GM12878 (cell line): ENCODE data around the gene TEX264. TPM values are rescaled to one million over a fixed set of nuclear protein-coding genes. Genes with fewer than 3 reads are reported as not detected.

Experiments
- ATAC-seq: fragments of 200-7000 bp; cut with Tn5 transposase; 3 replicates; pipeline ENCODE4 v1.9.1; 2020; ENCODE audit warnings: mild to moderate bottlenecking, moderate library complexity
- BruUV-seq: library from RNA; stranded (reverse); fragments of 400-500 nt; replicated peaks from 2 replicates; lab custom pipeline; 2021; lab: Mats Ljungman, UMichigan
- CTCF ChIA-PET: fragments of 300-600 bp; sonication (Branson Sonifier 250); formaldehyde crosslinking; extraction: SDS; loops from one replicate; lab custom pipeline; 2021; ENCODE audit warnings: inconsistent platforms; lab: Yijun Ruan, JAX
- POLR2A ChIA-PET: fragments of 350-600 bp; formaldehyde crosslinking; extraction: SDS; loops from one replicate; lab custom pipeline; 2021; ENCODE audit warnings: inconsistent platforms; lab: Charles Lee
- RAD21 ChIA-PET: fragments of 300-600 bp; sonication (Branson Sonifier 250); formaldehyde crosslinking; loops from one replicate; lab custom pipeline; 2023; ENCODE audit warnings: antibody characterized with exemption; ENCODE audit not compliant: unreplicated experiment; lab: Charles Lee
- SMC1A ChIA-PET: fragments of 300-600 bp; sonication (Branson Sonifier 250); formaldehyde crosslinking; loops from one replicate; lab custom pipeline; 2023; ENCODE audit not compliant: unreplicated experiment, uncharacterized antibody; lab: Charles Lee
- DNase-seq: peaks from one replicate; pipeline ENCODE4 v3.0.0-alpha.2; 2011; ENCODE audit warnings: low read depth, low spot score
- FAIRE-seq: peaks from 3 replicates; lab custom pipeline; 2011; peaks lifted over from hg19 to GRCh38; lab: Jason Lieb, UNC
- H2AFZ ChIP-seq: 2 replicates; pipeline ENCODE4 v1.6.0; 2011; ENCODE audit warnings: low read depth, low read length, control low read depth; ENCODE audit not compliant: control insufficient read depth
- H3K27ac ChIP-seq: 2 replicates; pipeline ENCODE4 v1.5.1; 2011; ENCODE audit warnings: control low read depth; ENCODE audit not compliant: control insufficient read depth, insufficient read depth
- H3K27me3 ChIP-seq, 2 experiments: replicated peaks in 1 of 2; 2 replicates each; pipeline versions ENCODE4 v1.6.0 to v1.6.1; 2011; ENCODE audit warnings: low read length in 1 of 2; ENCODE audit not compliant: control insufficient read depth in 2 of 2, insufficient read depth in 2 of 2
- H3K36me3 ChIP-seq, 2 experiments: 2 replicates each; pipeline ENCODE4 v1.5.1; 2011; ENCODE audit warnings: low read length in 1 of 2; ENCODE audit not compliant: control insufficient read depth in 2 of 2, insufficient read depth in 2 of 2
- H3K4me1 ChIP-seq: 2 replicates; pipeline ENCODE4 v1.6.1; 2011; ENCODE audit warnings: mild to moderate bottlenecking, low read length, moderate library complexity, mixed read lengths; ENCODE audit not compliant: control insufficient read depth, insufficient read depth
- H3K4me2 ChIP-seq: 2 replicates; pipeline ENCODE4 v1.6.0; 2011; ENCODE audit warnings: control low read depth; ENCODE audit not compliant: control insufficient read depth, insufficient read depth
- H3K4me3 ChIP-seq: fragments of 200-600 bp; sonication (generic); 2 replicates; pipeline ENCODE4 v1.5.1; 2016
- H3K79me2 ChIP-seq: 2 replicates; pipeline ENCODE4 v1.6.0; 2011; ENCODE audit warnings: low read length; ENCODE audit not compliant: control insufficient read depth, insufficient read depth
- H3K9ac ChIP-seq: 2 replicates; pipeline ENCODE4 v1.8.0; 2011; ENCODE audit warnings: low read length, control low read depth, mixed read lengths; ENCODE audit not compliant: control insufficient read depth, insufficient read depth
- H3K9me3 ChIP-seq: replicated peaks from 3 replicates; pipeline ENCODE4 v1.5.1; 2011; ENCODE audit warnings: mild to moderate bottlenecking, low read length; ENCODE audit not compliant: control insufficient read depth, insufficient read depth
- H4K20me1 ChIP-seq: 2 replicates; pipeline ENCODE4 v1.6.0; 2011; ENCODE audit not compliant: control insufficient read depth, insufficient read depth
- BCLAF1 ChIP-seq: fragments of 450-650 bp; IDR thresholded peaks from 2 replicates; pipeline ENCODE4 v1.6.1; 2017; ENCODE audit warnings: antibody characterized with exemption, mild to moderate bottlenecking, moderate library complexity
- E4F1 ChIP-seq: fragments of 450-650 bp; IDR thresholded peaks from 2 replicates; pipeline ENCODE4 v1.6.1; 2018; ENCODE audit warnings: borderline replicate concordance, mild to moderate bottlenecking; ENCODE audit not compliant: partially characterized antibody
- EZH2 ChIP-seq: IDR thresholded peaks from 2 replicates; pipeline ENCODE4 v1.6.1; 2012; ENCODE audit warnings: low read depth, mild to moderate bottlenecking, control low read depth, inconsistent platforms, low read length, borderline replicate concordance; ENCODE audit not compliant: control insufficient read depth
- IRF4 ChIP-seq: IDR thresholded peaks from 2 replicates; pipeline ENCODE4 v1.6.1; 2011; ENCODE audit warnings: low read depth, low read length
- MYB ChIP-seq: fragments of 150-350 bp; IDR thresholded peaks from 2 replicates; pipeline ENCODE4 v1.6.1; 2014; ENCODE audit warnings: mild to moderate bottlenecking, low read depth, low read length, borderline replicate concordance
- RAD21 ChIP-seq: IDR thresholded peaks from 2 replicates; pipeline ENCODE4 v1.6.1; 2011; ENCODE audit warnings: mild to moderate bottlenecking, low read depth, low read length, moderate library complexity; ENCODE audit not compliant: insufficient read depth
- SUZ12 ChIP-seq: fragments of 200-600 bp; sonication (generic); IDR thresholded peaks from one replicate; pipeline ENCODE4 v1.6.1; 2018; ENCODE audit warnings: antibody characterized with exemption, mild to moderate bottlenecking; ENCODE audit not compliant: unreplicated experiment
- WGBS: methylation state at CpG from one replicate; pipeline ENCODE4 v1.1.6; 2016; ENCODE audit warnings: low lambda C conversion rate; ENCODE audit not compliant: insufficient replicate concordance, insufficient coverage; ENCODE audit errors: missing lambda C conversion rate; 5-methylcytosine and 5-hydroxymethylcytosine counted together
- in situ Hi-C: fragments of 300-500 bp; cut with MboI; formaldehyde crosslinking; loops from 9 replicates; pipeline ENCODE4 v1.14.3; 2018; ENCODE audit warnings: mixed read lengths
- intact Hi-C: fragments of 100-400 bp; cut with micrococcal nuclease; formaldehyde crosslinking; loops from one replicate; pipeline ENCODE4 v1.14.2; 2022; ENCODE audit not compliant: unreplicated experiment
- polyA plus RNA-seq, 11 experiments: library from polyadenylated mRNA; depleted of rRNA in 4 of 11; unstranded in 6 of 11; stranded (reverse) in 5 of 11; fragments of >200 nt; fragmentation: Nextera tagmentation in 4 of 11; fragmentation: Illumina TruSeq in 1 of 11; extraction: Ambion mirVana in 4 of 11; extraction: Trizol in 1 of 11; gene quantifications; 1 replicate in 1 of 11; 2 replicates in 10 of 11; pipeline versions ENCODE4 v1.2.1 to v1.2.3, GENCODE V29; 2011 to 2016; ENCODE audit warnings: inconsistent platforms in 2 of 11, missing spikeins in 2 of 11, low read depth in 1 of 11
- total RNA-seq, 4 experiments: library from RNA; depleted of rRNA in 3 of 4; stranded (reverse); fragments of >200 nt in 3 of 4; fragmentation: Illumina TruSeq in 1 of 4; extraction: Trizol in 1 of 4; gene quantifications; 2 replicates each; pipeline versions ENCODE4 v1.2.1 to v1.2.3, GENCODE V29; 2013 to 2021
- TF ChIP-seq, protein P1 (sequence below): fragments of 450-650 bp; conservative IDR thresholded peaks from 2 replicates; pipeline ENCODE4 v1.6.1; 2017; ENCODE audit warnings: mild to moderate bottlenecking, moderate library complexity
- TF ChIP-seq, protein P2 (sequence below): fragments of 450-650 bp; IDR thresholded peaks from 2 replicates; pipeline ENCODE4 v1.6.1; 2016; ENCODE audit warnings: mild to moderate bottlenecking

TEX264 gene
- total and polyA plus RNA-seq, 10 of the 15 experiments (the other 5 are each of a cell fraction or from before 2014, with no cell fraction given), result 3.6 to 63.0 (median 52.4) TPM

DNA sequence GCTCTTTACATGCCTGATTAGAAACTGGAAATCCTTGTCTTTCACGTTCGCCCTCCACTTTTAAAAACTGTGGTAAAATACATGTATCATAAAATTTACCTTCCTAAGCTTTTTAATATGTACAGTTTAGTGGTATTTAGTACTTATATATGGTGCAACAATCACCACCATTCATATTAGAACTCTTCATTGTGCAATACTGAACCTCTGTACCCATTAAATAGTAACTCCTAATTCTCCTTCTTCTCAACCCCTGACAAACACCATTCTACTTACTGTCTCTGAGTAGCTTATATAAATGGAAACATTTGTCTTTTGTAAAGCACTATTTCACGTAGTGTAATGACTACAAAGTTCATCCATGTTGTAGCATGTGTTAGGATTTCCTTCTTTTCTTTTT is 64.0 kb downstream of the TEX264 start:
- CTCF ChIA-PET, result interaction anchor here (1.2 to 1.3 kb wide), 2 partner anchors 16 to 85 kb away, joined by 3 to 4 read pairs; no protein-coding TSS in a partner anchor
- TF ChIP-seq, protein P1, sequence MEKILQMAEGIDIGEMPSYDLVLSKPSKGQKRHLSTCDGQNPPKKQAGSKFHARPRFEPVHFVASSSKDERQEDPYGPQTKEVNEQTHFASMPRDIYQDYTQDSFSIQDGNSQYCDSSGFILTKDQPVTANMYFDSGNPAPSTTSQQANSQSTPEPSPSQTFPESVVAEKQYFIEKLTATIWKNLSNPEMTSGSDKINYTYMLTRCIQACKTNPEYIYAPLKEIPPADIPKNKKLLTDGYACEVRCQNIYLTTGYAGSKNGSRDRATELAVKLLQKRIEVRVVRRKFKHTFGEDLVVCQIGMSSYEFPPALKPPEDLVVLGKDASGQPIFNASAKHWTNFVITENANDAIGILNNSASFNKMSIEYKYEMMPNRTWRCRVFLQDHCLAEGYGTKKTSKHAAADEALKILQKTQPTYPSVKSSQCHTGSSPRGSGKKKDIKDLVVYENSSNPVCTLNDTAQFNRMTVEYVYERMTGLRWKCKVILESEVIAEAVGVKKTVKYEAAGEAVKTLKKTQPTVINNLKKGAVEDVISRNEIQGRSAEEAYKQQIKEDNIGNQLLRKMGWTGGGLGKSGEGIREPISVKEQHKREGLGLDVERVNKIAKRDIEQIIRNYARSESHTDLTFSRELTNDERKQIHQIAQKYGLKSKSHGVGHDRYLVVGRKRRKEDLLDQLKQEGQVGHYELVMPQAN, result no peak
- TF ChIP-seq IRF4 (no peak), BCLAF1 (no peak), E4F1 (no peak), MYB (no peak), EZH2 (no peak), SUZ12 (no peak), RAD21 (no peak)
- TF ChIP-seq, protein P2, sequence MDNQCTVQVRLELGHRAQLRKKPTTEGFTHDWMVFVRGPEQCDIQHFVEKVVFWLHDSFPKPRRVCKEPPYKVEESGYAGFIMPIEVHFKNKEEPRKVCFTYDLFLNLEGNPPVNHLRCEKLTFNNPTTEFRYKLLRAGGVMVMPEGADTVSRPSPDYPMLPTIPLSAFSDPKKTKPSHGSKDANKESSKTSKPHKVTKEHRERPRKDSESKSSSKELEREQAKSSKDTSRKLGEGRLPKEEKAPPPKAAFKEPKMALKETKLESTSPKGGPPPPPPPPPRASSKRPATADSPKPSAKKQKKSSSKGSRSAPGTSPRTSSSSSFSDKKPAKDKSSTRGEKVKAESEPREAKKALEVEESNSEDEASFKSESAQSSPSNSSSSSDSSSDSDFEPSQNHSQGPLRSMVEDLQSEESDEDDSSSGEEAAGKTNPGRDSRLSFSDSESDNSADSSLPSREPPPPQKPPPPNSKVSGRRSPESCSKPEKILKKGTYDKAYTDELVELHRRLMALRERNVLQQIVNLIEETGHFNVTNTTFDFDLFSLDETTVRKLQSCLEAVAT, result no peak
- no peak for ATAC-seq
- SMC1A ChIA-PET, result interaction anchor here (0.6 to 1.5 kb wide), 5 partner anchors 15 to 1607 kb away, joined by 3 to 6 read pairs (median 4); no protein-coding TSS in a partner anchor
- Histone ChIP-seq H3K4me3 (no peak overlapping the region), H3K79me2 (no peaks in the 10 kb centered on the region), H3K9me3 (no peaks in the 10 kb centered on the region), H2AFZ (no peak overlapping the region), H3K9ac (no peak overlapping the region), H3K36me3 (no peaks in the 10 kb centered on the region), H4K20me1 (no peaks in the 10 kb centered on the region), H3K27me3 (no peaks in the 10 kb centered on the region), H3K4me2 (no peak overlapping the region), H3K4me1 (no peaks in the 10 kb centered on the region), H3K27ac (no peak overlapping the region)
- in situ Hi-C loops (no loop called here), intact Hi-C loops (no loop called here)
- POLR2A ChIA-PET, result interaction anchor here (0.6 kb wide), 1 partner anchor 16 kb away, joined by 3 read pairs; no protein-coding TSS in a partner anchor
- no TSS peak for BruUV-seq
- 31% methylated on average over 3 of the region's 3 CpGs for WGBS
- no peak for DNase-seq
- RAD21 ChIA-PET, result no interaction called here
- FAIRE-seq, result no peak
